BJ (cell line): ENCODE measurements around the gene ZNF787. TPM values are rescaled to one million over a fixed set of nuclear protein-coding genes. Genes with fewer than 3 reads are reported as not detected.

Experiments
- CTCF ChIA-PET: fragments of 350-600 bp; formaldehyde crosslinking; extraction: SDS; loops from one replicate; lab custom pipeline; 2021; ENCODE audit warnings: antibody characterized with exemption, inconsistent platforms; lab: Yijun Ruan, JAX
- POLR2A ChIA-PET: fragments of 300-600 bp; sonication (Branson Sonifier 250); formaldehyde crosslinking; extraction: SDS; loops from one replicate; lab custom pipeline; 2021; ENCODE audit warnings: antibody characterized with exemption; lab: Charles Lee
- DNase-seq: peaks from one replicate; pipeline ENCODE4 v3.0.0-alpha.2; 2011; ENCODE audit warnings: low read depth
- H3K27me3 ChIP-seq: 2 replicates; pipeline ENCODE4 v1.6.0; 2011; ENCODE audit warnings: low read length; ENCODE audit not compliant: control insufficient read depth, insufficient read depth
- H3K36me3 ChIP-seq: 2 replicates; pipeline ENCODE4 v1.5.1; 2011; ENCODE audit warnings: low read length; ENCODE audit not compliant: control insufficient read depth, insufficient read depth
- H3K4me3 ChIP-seq: 2 replicates; pipeline ENCODE4 v1.5.1; 2011; ENCODE audit warnings: low read depth, mild to moderate bottlenecking, control low read depth, low read length
- CTCF ChIP-seq: IDR thresholded peaks from 2 replicates; pipeline ENCODE4 v1.5.1; 2011; ENCODE audit warnings: low read depth, mild to moderate bottlenecking, control low read depth, inconsistent platforms, low read length, moderate library complexity; ENCODE audit not compliant: insufficient read depth
- polyA plus RNA-seq: library from polyadenylated mRNA; depleted of rRNA; stranded (reverse); fragments of >200 nt; gene quantifications from 2 replicates; pipeline ENCODE4 v1.2.3, GENCODE V29; 2011

The ZNF787 gene
- polyA plus RNA-seq, 1 experiment = 9.8 TPM

DNA sequence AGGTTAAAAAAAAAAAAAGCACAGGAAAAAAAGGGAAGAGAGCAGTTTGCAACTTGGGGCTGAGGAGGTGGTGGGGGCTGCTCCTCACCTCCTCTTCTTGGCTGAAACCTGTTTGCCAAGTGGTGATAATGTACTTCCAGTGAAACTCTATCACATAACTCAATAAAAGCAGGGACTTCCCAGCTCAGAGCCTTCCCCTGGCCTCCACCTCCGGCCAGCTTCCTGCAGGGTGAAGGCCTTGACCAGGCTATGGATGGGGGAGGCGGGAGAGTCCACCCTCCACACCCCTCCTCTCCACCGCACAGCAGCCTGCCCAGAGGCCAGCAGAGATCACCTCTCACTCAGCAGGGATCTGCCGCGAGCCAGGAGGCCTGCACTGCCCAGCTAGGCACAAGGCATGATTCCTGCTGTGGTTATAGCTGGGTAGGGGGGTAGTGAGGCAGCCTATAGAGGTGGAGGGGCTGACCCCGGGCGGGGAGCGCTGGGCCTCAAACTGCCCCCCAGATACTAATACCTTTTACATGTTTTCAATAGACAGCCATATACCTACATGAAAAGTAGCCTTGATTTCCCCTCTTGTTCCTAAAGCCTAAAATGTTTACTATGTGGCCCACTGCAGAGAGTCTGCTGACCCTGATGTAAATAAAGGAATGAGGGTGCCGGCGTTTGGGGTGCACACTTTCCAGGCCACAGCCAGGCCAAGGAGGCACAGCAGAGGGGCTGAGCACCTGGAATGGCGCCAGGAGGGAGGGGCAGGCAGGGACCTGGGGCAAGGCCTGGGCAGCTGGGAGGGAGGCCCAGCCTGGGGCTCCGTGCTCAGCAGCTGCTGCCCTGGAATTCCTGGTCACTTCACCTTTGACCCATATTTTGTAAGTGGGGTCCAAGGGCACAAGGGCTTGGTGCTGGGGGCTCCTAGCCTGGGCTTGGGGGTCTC is 10.3 kb downstream of the ZNF787 start:
- ChIA-PET CTCF (interaction anchor here (0.6 to 2.1 kb wide), 2 partner anchors 30 to 146 kb away, joined by 3 to 8 read pairs; no protein-coding TSS in a partner anchor), POLR2A (no interaction called here)
- no peak for TF ChIP-seq CTCF
- Histone ChIP-seq H3K27me3 (no peaks in the 10 kb centered on the region), H3K36me3 (peaks cover 2% of the 10 kb centered on the region), H3K4me3 (no peak overlapping the region)
- no peak for DNase-seq

DNA sequence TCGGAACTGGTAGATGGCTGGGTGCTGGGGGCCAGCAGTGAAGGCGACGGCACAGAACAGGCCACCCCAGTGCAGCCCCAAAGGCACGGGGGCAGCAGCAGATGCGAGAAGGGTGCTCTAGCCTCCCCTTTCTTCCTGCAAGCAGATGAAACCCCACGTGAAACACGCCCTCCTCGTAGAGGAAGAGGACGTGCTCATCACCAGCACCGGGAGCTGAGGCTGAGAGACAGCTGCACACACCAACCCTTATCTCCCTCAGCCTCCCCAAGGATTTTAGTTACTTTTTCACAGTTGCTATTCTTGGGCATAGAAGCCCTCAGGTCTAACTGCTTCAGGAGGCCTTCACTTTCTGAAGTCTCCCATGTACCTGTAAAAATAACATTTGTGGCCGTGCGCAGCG is 11.9 kb downstream of the ZNF787 start:
- H3K36me3 ChIP-seq = peaks cover 2% of the 10 kb centered on the region
- ChIA-PET CTCF (interaction anchor here (1.6 kb wide), 1 partner anchor 13 kb away, joined by 5 read pairs; no protein-coding TSS in a partner anchor), POLR2A (no interaction called here)
- no peaks in the 10 kb centered on the region for H3K27me3 ChIP-seq
- no peak for TF ChIP-seq CTCF
- no peak overlapping the region for H3K4me3 ChIP-seq
- DNase-seq = no peak

GRCh38 chr19:56108447-56109195 is 12.5 kb downstream of the ZNF787 start:
- Histone ChIP-seq H3K36me3 (peaks cover 2% of the 10 kb centered on the region), H3K27me3 (no peaks in the 10 kb centered on the region), H3K4me3 (no peak overlapping the region)
- DNase-seq = no peak
- TF ChIP-seq CTCF = no peak
- ChIA-PET POLR2A (no interaction called here), CTCF (interaction anchor here (1.6 kb wide), 1 partner anchor 12 kb away, joined by 5 read pairs; no protein-coding TSS in a partner anchor)

GRCh38 chr19:56107626-56108351 is 13.3 kb downstream of the ZNF787 start:
- Histone ChIP-seq H3K4me3 (no peak overlapping the region), H3K27me3 (no peaks in the 10 kb centered on the region), H3K36me3 (peaks cover 2% of the 10 kb centered on the region)
- ChIA-PET CTCF (no interaction called here), POLR2A (no interaction called here)
- TF ChIP-seq CTCF = no peak
- no peak for DNase-seq
